ENCODE results near the gene GALM.
A peak's percentile ranks its signal among the peaks of the same experiment; 100 is the strongest.
"Not testable (repeated sequence)": the region's sequence is repeated elsewhere in the genome, so short reads cannot be mapped to it uniquely, and the experiment has no call there.

Gene GALM

DNA sequence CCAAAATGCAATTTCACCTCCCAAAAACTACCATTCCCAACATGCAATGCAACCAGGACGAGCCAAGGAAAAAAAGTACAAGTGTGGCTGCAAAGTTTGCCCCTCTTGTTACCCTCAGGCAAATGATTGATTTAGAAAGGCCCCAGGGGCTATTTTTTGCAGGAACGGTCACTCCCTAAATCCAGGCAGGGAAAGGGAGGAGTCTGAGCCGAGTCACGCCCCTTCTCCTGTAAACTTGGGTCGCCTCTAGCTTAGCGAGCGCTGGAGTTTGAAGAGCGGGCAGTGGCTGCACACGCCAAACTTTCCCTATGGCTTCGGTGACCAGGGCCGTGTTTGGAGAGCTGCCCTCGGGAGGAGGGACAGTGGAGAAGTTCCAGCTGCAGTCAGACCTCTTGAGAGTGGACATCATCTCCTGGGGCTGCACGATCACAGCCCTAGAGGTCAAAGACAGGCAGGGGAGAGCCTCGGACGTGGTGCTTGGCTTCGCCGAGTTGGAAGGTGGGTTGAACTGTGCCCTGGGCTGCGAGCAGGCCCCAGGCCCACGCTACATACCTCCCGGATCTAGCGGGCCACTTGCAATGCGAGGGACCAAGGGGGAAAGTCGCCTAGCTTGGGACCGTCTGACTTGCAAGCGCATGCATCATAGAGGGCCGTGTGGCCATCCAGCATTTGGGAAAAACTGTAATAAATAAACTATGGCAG, at the start of gene GALM:
Gene GALM, plus strand, starts transcription at position 261 of the 702 bp plus-strand sequence. Its CDS starts 48 bp downstream, at position 309.
- DNase-seq, result peak; percentile 69

DNA sequence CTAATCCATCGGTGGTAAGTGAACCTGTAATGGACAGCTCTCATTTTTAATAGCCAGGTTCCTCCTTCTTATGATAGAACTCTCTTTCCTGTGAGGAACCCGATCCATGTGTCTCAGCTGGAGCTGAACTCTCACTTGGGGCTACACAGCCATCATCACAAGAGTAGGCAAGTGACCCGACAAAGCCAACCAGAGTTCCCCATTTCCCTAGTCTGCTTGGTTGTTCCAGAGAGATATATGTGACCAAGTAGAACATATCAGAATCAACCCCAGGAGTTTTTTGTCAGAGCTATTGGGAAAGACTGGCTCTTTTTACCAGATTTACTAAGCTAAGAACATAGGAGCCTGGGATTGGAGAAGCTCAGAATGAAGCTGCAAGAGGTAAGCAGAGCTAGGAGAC, 48.6 kb upstream of the GALM start:
- no peak for DNase-seq

DNA sequence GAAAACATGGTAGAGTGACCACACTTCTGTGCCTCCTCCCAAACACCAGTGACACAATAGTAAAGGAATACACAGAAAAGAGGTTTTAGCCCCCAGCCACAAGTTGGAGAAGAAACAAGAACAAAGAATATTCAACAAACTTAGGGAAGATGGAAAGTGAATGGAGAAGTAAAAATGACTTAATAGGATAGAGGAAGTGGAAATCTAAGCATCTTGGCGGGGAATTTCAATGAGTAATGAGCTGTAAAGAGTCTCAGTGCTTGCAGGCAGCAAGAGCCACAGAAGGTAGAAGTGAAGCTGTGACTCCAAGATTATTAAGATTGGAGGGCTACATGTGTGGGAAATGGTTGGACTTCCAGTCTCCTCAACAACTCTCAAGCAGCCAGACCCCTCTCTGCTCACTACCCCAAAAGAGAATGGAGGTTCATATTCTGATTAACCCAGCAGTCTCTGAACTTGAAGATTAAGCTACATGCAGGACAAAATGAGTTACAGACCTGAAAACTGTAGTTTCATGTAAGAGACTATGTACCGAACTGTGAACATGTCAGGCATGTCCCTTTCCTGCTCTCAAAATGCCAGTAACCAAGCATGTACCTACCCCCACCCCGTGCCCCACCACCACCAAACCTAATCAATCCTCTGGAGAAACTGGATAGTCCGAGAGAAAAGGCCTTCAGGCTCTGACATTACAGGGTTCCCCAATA, 46.3 kb upstream of the GALM start:
- DNase-seq, result no peak

DNA sequence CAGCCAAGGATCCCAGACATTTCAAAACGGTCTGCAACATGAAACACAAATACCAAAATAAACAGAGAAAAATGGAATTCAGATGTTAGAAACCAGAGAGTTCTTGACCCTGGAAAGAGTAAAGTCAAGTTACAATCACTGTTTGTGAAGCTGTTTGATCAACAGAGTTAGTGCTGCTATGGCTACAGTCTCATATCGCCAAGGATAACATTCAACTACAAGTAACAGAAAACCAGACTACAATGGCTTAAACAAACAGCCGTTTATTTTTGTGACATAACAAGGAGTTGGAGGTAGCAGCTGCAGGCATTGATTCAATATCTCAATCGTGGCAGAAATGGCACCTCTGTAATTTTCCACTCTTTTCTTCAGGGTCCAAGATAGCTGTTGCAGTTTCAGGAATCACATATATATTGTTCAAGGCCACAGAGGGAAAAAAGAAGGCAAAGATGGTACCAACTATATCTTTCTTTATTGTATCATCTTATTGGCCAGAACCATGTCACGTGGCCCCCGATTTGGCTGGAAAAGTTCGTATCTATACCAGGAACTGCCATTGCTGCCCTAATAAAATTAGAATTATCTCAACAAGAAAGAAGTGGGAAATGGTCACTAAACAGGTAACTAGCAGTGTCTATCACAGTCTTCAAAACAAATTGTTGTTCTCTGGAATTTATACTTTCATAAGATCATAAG, 45.5 kb upstream of the GALM start:
- DNase-seq, result no peak

DNA sequence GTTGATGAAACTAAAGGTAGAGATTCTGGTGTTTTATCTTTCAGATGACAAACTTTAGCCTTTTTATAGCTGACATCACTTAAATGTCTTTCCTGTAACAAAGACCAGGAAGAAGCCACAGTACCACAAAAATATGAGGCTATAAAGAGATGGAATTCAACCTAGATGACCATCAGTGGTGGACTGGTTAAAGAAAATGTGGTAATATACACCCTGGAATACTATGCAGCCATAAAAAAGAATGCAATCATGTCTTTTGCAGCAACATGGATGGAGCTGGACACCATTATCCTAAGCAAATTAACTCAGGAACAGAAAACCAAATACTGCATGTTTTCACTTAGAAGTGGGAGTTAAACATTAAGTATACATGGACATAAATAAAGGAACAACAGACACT, 44.9 kb upstream of the GALM start:
- no peak for DNase-seq

DNA sequence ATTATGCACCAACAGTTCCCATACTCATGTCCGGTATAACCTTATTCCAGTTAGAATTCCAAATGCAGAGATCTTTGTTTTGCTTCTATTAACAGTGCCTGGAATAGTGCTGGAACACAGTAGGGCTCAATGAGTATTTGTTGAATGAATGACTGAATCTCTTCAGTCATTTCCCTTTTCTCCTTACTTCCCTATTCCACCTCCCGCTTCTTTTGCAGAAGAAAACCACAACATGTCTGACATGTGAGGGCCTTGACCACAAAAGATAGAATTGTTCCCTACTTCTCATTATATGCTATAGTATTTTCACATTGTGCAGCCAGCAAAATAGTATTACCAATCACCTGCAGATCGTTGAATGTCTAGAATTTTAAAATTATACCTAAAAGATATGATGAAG, 43.7 kb upstream of the GALM start:
- DNase-seq, result peak; percentile 37

DNA sequence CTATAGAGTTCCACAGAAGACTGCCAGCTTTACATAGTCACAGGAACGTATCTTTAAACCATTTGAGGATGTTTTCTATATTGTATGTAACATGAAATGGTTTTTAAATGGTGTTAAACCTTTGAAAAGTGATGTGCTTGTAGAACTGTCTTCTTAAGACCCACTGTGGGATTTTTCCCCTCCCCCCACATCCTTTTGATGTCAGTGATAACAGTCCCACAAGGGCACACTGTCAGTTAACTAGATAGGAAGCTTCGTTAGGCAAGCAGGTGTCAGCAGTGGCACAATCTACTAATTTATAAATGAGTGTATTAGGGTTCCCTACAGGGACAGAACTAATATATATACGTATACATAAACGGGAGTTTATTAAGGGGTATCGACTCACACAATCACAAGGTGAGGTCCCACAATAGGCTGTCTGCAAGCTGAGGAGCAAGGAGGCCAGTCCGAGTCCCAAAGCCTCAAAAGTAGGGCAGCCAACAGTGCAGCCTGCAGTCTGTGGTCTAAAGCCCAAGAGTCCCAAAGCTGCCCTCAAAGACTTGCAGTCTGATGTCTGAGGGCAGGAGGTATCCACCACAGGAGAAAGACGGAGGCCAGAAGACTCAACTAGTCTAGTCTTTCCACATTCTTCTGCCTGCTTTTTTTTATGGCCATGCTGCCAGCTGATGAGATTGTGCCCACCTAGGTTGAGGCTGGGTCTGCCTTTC, 39.4 kb upstream of the GALM start:
- DNase-seq, result no peak

DNA sequence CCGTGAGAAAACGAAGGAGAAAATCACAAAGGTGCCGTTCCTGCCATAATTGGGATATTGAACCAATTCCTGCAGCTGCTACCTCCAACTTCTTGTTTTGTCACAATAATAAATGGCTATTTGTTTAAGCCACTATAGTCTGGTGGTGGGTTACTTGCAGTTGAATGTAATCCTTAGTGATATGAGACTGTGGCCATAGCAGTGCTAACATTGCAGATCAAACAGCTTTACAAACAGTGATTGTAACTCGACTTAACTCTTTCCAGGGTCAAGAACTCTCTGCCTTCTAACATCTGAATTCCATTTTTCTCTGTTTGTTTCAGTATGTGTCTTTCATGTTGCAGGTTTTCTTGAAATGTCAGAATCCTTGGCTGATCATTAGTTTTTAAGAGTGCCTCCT, 38.5 kb upstream of the GALM start:
- no peak for DNase-seq

DNA sequence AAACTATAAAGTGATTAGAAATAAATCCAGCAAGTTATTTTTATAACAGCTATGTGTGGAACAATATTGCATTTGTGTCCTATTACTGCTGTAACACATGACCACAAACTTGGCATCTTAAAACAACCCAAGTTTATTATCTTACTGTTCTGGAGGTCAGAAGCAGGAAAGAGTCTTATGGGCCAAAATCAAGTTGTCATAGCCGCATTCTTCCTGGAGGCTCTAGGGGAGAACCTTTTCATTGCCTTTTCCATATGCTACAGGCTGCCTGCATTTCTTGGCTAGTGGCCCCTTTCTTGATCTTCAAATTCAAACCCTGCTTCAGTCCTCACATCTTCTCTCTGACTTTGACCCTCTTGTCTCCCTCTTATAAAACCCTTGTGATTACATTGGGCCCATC, 36.2 kb upstream of the GALM start:
- no peak for DNase-seq

DNA sequence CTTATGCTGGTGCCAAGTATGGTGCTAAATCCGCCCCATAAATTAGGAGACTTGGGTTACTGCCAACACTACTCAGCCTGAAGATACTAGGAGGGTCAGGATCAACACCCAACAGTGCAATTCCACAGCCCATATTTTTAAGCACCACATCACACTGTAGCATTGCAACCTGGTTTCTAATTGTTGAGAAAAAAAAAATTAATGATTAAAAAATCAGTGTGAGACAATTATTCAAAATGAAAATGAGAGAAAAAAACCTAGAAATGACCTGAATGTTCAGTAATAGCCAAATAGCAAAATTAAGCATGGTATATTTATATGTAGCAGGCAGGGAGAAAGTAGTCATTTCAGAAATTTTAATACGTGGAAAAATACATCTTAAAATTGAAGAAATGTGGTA, 33.9 kb upstream of the GALM start:
- DNase-seq, result no peak

DNA sequence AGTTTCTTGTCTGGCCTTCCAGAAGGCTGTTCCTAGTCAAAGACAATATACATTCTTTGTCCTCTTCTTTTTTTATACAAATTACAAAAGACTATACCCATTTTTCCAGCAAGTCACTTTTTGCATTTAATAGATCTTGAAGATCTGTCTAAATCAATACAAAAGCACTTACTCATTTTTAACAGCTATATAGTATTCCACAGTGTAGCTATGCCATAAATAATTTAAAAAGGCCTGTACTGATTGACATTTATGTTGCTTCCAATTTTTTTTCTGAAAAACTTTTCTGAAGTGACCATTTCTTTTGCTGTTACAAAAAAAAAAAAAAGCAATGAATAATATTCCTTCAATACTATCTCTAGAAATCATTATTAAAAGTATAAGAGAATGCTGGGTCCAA, 32.9 kb upstream of the GALM start:
- no peak for DNase-seq

DNA sequence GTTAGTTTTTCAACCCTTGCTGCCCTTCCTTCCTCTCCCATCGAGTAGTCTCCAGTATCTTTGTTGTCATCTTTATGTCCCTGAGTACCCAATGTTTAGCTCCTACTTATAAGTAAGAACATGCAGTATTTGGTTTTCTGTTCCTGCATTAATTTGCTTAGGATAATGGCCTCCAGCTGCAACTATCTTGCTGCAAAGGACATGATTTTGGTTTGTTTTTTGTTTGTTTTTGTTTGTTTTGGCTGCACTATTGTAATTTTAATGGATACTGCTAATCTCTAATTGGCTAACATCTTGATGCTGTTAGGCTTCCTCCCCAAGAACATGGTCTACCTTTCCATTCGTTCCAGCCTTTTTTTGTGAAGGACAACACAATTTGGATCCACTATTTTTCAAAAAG, 32.0 kb upstream of the GALM start:
- DNase-seq, result no peak

DNA sequence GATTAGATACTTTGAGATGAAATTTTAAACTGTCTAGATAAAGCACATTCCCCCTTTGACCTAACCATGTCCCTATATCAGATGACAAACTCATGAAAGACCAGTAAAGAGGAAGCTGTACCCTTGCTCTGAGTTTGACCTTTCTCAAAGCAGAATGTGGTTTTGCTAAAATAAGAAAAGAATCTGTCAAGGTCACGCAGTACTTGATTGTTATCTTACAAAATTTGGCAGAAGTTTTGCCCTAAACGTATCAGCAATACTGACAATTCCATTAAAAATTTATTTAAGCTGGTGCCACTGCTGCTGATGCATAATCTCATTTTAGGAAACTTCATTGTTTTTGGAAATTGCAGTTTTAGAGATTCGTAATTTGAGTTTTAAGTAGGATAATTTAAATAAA, 31.2 kb upstream of the GALM start:
- peak; percentile 64 for DNase-seq

DNA sequence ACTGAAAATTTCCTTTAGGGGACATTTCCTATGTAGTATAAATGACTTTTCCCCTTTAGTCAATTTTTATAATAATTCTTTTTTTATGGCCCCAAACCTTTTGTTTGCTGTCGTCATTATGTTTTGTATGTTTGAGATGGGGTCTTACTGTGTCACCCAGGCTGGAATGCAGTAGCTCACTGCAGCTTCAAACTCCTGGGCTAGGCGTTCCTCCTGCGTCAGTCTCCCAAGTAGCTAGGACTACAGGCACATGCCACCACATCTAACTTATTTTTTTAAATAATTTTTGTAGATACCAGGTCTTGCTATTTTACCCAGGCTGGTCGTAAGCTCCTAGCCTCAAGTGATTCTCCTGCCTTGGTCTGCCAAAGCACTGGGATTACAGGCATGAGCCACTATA, 30.8 kb upstream of the GALM start:
- DNase-seq, result no peak

DNA sequence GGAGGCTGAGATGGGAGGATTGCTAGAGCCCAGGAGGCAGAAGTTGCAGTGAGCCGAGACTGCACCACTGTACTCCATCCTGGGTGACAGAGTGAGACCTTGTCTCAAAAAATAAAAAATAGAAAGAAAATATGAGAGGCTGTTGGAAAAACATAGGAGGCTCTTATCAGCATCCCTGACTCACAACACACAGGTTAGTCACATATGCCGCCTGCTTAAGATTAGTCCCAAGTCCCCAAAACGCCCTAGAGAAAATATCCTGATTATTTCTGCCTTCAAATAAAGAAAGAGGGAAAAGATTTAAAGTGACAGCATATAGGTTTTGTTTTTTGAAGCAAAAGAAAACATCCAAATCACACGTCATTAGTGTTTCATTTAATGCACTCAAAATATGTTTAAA, 29.8 kb upstream of the GALM start:
- DNase-seq, result no peak

DNA sequence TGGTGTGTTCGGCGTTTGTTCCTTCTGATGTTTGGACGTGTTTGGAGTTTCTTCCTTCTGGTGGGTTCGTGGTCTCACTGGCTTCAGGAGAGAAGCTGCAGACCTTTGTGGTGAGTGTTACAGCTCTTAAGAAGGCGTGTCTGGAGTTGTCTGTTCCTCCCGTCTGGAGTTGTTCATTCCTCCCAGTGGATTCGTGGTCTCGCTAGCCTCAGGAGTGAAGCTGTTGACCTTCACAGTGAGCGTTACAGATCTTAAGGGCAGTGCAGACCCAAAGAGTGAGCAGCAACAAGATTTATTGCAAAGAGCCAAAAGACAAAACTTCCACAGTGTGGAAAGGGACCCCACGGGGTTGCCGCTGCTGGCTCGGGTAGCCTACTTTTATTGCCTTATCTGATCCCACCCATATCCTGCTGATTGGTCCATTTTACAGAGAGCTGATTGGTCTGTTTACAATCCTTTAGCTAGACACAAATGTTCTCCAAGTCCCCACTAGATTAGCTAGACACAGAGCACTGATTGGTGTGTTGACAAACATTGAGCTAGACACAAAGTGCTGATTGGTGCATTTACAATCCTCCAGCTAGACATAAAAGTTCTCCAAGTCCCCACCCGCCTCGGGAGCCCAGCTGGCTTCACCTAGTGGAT, 23.4 kb upstream of the GALM start:
- not testable (repeated sequence) for DNase-seq

DNA sequence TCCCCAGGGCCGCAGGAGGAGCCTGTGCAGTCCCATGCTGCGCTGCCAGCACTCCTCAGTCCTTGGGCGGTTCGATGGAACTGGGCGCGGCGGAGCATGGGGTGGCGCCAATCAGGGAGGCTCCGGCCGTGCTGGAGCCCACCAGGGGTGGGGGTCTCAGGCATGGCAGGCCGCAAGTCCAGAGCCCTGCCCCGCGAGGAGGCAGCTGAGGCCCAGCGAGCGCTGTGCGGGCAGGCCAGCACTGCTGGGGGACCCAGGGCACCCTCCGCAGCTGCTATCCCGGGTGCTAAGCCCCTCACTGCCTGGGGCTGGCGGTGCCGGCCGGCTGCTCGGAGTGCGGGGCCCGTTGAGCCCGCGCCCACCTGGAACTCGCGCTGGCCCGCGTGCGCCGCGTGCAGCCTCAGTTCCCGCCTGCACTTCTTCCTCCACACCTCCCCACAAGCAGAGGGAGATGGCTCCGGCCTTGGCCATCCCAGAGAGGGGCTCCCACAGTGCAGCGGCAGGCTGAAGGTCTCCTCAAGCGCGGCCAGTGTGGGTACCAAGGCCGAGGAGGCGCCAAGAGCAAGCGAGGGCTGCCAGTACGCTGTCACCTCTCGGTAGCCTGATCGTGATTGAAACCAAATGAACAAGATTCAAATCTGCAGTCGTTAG, 22.8 kb upstream of the GALM start:
- no peak for DNase-seq

DNA sequence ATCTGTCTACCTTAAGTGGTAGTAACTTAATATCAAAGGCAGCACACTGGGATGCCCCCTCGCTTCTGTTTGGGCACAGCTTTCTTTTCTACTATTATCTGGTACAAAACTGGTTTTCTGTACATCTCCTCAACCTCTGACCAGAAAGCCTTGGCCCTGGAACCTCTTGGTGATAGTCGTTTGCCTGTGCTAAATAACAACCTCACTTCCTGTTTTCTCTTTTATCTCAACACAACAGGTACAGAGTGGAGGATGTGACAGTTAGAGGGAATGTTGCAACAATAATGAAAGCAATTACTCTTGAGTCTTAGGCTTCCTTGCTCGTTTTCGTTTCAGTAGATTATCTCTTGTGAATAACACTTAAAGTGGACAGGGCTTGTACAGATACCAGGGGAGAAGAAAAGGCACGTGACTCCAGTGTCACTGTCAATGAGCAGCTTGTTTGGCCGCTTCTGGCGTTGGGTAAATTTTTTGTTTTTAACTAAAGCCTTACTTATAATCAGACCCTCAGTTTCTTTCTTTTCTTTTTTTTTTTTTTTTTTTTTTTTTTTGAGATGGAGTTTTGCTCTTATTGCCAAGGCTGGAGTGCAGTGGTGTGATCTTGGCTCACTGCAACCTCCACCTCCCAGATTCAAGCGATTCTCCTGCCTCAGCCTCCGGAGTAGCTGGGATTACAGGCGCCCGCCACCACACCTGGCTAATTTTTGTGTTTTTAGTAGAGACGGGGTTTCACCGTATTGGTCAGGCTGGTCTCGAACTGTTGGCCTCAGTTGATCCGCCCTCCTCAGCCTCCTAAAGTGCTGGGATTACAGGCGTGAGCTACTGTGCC, 22.0 kb upstream of the GALM start:
- not testable (repeated sequence) for DNase-seq

DNA sequence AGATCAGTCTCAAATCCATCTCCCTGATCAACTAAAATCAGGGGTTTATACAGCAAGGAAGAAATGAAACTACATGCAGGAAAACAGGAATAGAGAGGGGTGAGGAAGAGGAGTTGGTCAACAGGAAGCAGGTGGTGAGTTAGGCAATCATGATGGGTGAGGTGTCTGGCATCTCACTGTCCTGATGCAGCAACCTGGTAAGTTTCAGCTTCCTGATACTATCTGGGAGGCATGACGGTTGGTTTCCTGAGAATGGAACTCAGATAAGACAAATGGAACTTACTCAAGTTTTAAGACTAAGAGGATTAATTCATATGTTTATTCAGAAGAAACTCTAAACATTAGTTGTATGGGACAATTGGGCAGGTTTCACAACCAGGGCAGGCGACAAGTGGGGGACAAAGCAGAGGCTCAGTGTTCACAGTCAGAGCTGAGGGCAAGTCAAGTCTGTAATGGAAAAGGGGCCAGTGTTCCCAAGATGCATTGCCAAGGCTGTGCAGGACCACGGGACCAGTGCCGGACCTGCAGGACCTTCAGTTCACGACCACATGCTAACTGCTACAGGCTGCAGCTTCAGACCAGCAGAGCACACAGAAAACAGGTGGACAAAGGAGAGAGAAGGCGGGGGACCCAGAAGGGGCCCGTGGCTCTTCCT, 17.7 kb upstream of the GALM start:
- DNase-seq, result no peak

DNA sequence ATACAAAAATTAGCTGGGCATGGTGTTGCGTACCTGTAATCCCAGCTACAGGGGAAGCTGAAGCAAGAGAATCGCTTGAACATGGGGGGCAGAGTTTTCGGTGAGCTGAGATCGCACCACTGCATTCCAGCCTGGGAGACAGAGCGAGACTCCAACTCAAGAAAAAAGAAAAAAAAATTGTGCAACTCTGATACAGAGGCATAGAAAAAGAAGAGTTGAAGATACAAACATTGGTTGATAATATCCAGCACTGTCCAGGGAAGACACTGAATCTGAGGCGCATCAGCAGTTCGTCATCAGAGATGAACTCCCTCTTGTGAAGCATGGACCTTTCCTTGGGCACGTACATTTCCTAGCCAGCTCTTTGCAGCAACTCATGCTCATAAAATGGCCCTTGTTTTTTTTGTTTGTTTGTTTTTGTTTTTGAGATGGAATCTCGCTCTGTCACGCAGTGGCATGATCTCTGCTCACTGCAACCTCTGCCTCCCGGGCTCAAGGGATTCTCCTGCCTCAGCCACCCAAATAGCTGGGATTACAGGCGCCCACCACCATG, 16.7 kb upstream of the GALM start:
- DNase-seq, result no peak

DNA sequence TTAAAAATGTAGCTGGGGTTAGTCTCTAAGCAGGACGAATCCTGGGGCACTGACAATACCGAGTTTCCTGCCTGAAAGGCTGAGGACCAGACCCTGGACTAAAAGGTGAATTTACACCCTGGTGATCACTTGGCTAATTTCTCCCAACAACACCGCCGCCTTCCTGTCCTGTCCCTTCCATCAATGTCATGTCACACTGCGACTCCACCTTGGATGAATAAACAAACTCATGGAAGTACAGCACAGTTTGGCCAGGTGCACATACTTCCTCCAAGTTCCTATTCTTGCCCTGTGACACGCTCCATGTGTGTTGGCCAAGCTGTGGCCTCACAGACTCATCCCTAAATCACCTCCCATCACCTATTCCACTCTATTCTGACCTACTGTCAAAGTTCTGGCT, 15.9 kb upstream of the GALM start:
- DNase-seq, result no peak
